GM11168 (cell line): ENCODE results near the gene PTPN13.

Experiments
- in situ Hi-C: fragments of 300-500 bp; cut with MboI; formaldehyde crosslinking; loops from one replicate; pipeline ENCODE4 v1.12.0; 2022; ENCODE audit warnings: low sequenced_read_pairs; ENCODE audit not compliant: unreplicated experiment

Gene PTPN13

GRCh38 chr4:86848732-86849619, 254.9 kb downstream of the PTPN13 start, which contains the start of gene SLC10A6:
SLC10A6 (minus strand) TSS chr4:86849384; CDS start chr4:86849115, 269 bp downstream.
- in situ Hi-C loops, result no loop called here

- in situ Hi-C loops, result no loop called here
These were observed 259.1 kb downstream of the PTPN13 start for GRCh38 chr4:86853209-86853608.

DNA sequence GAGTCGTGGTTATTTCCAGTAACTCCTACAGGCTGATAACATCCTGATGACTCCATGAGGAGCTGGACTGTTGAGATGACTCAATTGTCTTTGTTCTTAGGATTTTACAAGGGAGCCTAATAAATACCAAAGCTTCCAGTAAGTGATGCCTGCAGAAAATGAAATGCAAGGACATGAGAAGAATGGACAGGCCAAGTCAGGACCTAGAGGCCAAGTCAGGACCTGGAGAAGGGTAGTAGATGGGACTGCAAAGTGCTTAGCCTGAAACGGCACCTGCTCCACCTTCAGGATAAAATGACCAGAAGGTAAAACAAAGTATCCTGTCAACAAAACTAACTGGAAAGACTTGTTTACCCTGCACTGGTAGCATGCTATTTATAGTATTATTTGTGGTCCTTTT, 261.5 kb downstream of the PTPN13 start:
- in situ Hi-C loops, result no loop called here

DNA sequence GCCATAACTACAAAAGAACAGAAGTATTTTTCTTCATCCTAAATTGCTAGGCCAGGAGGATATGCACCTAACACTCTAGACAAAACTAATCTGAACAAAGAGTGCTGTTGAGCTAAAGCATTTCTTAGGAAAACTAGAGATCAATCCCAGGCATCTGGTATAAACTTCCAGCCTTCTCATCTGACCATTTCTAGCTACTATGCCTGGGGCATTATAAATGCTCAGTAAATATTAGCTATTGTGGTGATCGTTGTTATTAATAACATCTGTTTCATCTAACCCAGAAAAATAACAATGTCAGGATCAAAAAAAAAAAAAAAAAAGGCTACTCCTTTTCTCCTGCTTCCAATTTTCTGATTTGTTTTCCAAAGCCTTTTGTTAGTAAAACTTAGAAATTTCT, 262.8 kb downstream of the PTPN13 start:
- in situ Hi-C loops, result no loop called here

- in situ Hi-C loops, result no loop called here
These were observed 263.4 kb downstream of the PTPN13 start for GRCh38 chr4:86857341-86858052.
